ENCODE measurements around the gene XRCC4. TPM values are rescaled to one million over a fixed set of nuclear protein-coding genes. Genes with fewer than 3 reads are reported as not detected.

Gene XRCC4
- polyA plus RNA-seq (2012; ENCODE audit: missing spikeins): 21.2 TPM

DNA sequence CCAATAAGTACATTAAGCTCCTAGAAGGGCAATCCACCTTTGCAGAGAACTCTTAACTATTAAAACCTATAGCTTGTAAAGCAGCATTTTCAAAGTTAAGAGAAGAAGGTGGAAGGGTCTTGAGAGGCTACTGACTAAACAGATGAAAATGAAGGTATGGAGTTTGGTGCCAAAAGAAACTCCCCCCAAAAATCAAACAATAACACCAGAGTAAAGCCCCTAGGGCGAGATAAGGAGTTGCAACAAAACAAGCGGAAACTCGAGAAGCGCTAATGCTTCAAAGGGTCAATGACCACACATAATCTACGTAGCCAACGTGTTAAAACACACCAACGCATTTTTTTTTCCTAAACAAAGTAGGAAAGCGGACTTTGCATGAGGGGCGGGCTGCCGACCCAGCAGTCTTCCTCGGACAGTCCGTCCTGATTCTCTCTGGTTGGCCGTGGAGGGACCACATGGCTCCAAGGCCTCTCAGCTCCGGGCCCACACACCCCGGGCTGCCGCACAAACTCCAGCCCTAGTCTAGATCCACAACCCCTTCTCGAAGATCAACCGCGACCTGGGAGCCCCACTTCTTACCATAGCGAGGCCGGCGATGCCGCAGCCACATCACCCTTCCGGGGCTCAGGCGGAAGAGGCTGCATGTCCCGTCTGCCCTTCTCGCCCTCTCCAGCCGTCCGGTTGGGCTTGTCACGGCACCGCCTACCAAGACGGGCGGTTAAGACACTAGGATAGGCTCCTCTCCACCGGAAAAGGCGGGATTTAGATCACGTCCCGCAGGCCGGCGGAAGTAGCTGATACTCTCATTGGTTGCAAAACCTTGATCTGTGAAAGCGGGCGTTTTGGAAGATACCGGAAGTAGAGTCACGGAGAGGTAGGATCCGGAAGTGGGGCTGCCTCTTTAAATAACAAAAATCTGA lies at the start of gene XRCC4, which contains the start of gene TMEM167A:
XRCC4 (plus strand) TSS at position 806 of the 920 bp plus-strand sequence. CDS start 27,373 bp downstream, outside the sequence.
TMEM167A (minus strand) TSS at position 653 of the 920 bp plus-strand sequence; CDS start at position 582, 71 bp downstream.
- TF ChIP-seq TAF1 (IDR thresholded peaks at IDR 0.05; ENCODE audit: borderline replicate concordance, low read depth, low read length) (peak; percentile 86), POLR2A (IDR thresholded peaks at IDR 0.05; ENCODE audit: low read depth, low read length) (peak; percentile 96), POLR2AphosphoS5 (IDR thresholded peaks at IDR 0.05; ENCODE audit: low read depth, low read length) (peak; percentile 96)
- DNase-seq (ENCODE audit: insufficient read length): peak; percentile 71
- peak; percentile 97 for FAIRE-seq

DNA sequence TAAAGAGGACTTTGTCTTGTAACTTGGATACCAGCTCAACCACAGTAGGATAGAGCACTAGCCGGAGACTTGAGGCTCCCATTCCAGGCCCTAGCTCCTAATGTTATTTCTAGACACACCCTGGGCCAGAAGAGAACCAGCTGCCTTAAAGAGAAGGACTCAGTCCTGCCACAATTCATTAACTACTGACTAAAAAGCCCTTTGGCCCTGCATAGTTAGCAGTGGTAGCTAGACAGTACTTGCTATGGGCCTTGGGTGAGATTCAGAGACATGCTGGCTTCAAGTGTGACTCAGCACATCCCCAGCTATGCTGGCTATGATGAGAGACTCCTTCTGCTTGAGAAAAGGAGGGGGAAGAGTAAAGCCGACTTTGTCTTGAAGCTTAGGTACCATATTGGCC lies 47.4 kb upstream of the XRCC4 start:
- no peak for TF ChIP-seq TAF1 (IDR thresholded peaks at IDR 0.05; ENCODE audit: borderline replicate concordance, low read depth, low read length)
- TF ChIP-seq POLR2AphosphoS5 (IDR thresholded peaks at IDR 0.05; ENCODE audit: low read depth, low read length): no peak
- TF ChIP-seq POLR2A (IDR thresholded peaks at IDR 0.05; ENCODE audit: low read depth, low read length): no peak
- FAIRE-seq (no peak), DNase-seq (ENCODE audit: insufficient read length) (no peak)

DNA sequence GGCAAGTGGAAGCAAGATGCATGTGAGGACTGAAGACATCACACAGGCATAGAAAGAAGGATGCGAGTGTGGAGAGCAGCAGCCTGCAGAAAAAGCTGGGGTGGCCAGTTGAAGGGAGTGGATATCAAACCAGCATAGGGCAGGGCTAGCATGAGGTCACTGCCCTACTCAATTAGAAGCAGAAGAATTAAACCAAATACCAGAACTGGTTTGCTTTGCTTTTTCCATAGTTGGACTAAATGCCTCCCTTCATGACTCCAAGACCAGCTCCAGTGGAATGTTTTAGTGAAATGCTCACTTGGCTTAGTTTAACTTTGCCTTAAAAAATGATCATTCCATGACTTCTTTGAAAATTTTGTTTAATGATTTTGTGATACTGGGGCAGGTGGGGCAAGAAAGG lies 46.0 kb upstream of the XRCC4 start:
- no peak for FAIRE-seq
- TF ChIP-seq TAF1 (IDR thresholded peaks at IDR 0.05; ENCODE audit: borderline replicate concordance, low read depth, low read length): no peak
- TF ChIP-seq POLR2AphosphoS5 (IDR thresholded peaks at IDR 0.05; ENCODE audit: low read depth, low read length): no peak
- TF ChIP-seq POLR2A (IDR thresholded peaks at IDR 0.05; ENCODE audit: low read depth, low read length): no peak
- no peak for DNase-seq (ENCODE audit: insufficient read length)

DNA sequence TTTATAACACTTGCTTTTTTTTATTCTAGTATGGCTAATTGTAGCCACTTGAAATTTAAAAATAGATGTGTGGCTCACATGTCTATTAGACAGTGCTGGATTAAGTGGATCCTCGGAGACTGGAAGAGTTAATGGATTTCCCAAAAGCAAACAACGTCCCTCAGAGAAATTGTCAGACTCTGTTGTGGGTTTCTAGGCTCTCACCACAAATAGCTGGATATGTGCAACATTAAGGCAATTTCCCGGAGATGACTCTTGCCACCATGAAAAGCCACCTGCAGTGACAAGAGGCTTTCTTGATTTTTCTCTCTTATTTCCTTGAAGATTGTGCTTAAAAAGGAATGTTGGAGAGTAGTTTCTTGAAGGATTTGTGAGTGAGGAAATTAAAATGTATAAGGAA lies 43.3 kb upstream of the XRCC4 start:
- FAIRE-seq (no peak), DNase-seq (ENCODE audit: insufficient read length) (no peak)
- TF ChIP-seq POLR2AphosphoS5 (IDR thresholded peaks at IDR 0.05; ENCODE audit: low read depth, low read length): no peak
- TF ChIP-seq POLR2A (IDR thresholded peaks at IDR 0.05; ENCODE audit: low read depth, low read length): no peak
- no peak for TF ChIP-seq TAF1 (IDR thresholded peaks at IDR 0.05; ENCODE audit: borderline replicate concordance, low read depth, low read length)

DNA sequence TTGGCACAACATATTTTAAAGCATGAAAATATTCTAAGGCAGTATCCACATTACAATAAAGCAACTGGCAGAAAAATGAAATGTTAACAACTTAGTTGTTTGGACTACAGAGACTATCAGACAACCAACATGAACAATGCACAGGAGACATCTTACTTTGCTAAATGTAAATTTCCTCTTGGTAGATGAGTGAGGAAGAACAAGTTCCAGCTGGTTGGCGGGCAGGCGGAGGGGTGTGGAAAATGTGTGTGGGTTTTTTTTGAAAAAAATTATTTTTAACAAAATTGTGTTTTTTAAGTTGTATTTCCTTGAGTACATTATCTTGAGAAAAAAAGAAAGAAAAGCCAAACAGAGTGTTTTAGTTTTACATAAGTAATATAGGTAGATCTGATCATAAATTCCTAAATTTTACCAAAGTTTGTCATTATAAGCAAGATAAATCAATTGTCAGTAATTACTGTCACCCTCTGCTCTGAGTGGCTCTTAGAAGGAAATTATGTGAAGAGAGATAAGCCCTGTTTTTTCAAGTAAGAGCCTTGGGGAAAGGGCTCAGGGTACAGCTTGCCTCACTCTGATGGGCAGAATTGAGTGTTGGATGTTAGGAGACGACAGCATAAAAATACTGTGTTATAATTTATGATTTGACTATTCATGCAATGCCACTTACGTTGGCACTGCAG lies 42.7 kb upstream of the XRCC4 start:
- TF ChIP-seq TAF1 (IDR thresholded peaks at IDR 0.05; ENCODE audit: borderline replicate concordance, low read depth, low read length) (no peak), POLR2A (IDR thresholded peaks at IDR 0.05; ENCODE audit: low read depth, low read length) (no peak)
- FAIRE-seq: no peak
- no peak for DNase-seq (ENCODE audit: insufficient read length)

DNA sequence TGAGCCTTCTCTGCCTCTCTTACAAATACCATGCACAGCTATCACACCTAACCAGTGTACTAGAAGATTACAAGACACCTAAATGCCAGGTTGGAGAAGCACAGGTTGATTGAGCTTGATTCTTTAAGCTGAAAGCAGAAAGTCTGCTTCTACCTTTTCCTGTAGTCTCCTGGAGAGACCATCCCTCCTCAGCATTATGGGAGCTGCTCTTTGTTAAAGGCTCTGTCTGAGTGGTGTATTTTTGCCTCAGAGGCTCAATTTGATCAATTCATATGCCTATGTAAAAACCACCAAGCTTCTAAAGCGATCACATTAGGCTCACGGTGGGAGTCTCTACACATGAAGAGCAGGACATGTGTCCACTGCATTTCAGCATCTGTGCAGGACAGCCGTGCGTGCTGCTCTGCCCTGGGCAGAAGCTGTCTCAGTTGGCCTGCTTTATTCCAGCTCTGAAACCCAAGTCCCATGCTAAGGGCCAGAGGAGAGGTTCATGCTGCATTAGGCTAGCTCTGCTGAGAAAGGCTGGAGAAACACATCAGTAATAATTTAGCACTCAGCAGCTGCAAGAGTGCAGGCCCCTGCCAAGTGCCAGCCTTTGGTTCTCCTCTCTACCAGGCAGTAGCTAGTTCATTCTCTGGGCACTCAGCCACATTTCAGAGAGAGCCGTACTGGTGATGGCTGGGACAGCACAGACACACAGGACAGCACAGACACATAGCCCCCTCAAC lies 41.8 kb upstream of the XRCC4 start:
- FAIRE-seq (no peak), DNase-seq (ENCODE audit: insufficient read length) (no peak)
- TF ChIP-seq TAF1 (IDR thresholded peaks at IDR 0.05; ENCODE audit: borderline replicate concordance, low read depth, low read length) (no peak), POLR2AphosphoS5 (IDR thresholded peaks at IDR 0.05; ENCODE audit: low read depth, low read length) (no peak), POLR2A (IDR thresholded peaks at IDR 0.05; ENCODE audit: low read depth, low read length) (no peak)

DNA sequence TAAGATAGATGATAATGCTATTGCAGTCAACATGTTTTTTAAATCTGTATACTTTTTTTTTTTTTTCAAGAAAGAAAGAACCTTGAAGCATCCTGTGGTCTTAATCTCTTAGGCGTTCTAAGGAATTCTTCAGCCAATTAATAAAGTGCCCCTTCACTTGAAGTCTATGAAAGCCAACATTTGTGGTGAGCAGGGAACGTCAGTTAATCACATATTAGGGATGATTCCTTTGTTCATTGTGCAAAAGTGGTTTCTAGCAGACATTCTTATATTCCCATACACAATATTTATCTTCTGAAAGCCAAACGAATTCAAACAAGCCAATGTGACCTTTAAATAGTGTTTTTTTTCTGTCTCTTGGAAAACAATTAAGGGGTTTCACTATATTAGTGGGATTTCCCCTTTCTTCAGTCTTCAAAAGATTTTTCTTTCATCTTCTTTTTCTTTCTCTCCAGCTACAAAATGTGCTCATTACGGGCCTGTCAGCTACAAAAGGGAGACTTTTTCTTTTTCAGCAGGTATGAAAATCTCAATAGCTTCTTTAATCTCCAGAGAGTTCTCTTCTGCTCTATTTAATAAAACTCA lies 40.3 kb upstream of the XRCC4 start:
- FAIRE-seq: no peak
- no peak for DNase-seq (ENCODE audit: insufficient read length)
- TF ChIP-seq TAF1 (IDR thresholded peaks at IDR 0.05; ENCODE audit: borderline replicate concordance, low read depth, low read length) (no peak), POLR2A (IDR thresholded peaks at IDR 0.05; ENCODE audit: low read depth, low read length) (no peak), POLR2AphosphoS5 (IDR thresholded peaks at IDR 0.05; ENCODE audit: low read depth, low read length) (no peak)

DNA sequence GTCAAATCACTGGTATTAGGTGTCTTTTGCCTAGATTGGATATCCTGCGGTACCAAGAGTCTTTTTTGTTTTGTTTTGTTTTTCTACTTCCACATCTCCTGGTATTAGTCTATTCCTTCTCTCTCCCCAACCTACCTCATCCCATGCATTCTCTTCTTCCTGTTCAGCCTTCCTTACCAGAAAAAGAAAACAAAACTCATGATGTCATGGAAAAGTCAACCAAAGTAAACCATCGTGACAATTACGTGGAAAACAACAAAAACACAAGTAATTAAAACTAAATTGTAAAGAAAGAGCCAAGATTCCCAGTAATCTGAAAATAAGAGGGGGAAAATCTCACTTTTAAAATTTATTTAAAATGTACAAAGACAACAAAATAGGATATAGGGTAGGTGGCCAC lies 38.4 kb upstream of the XRCC4 start:
- TF ChIP-seq TAF1 (IDR thresholded peaks at IDR 0.05; ENCODE audit: borderline replicate concordance, low read depth, low read length) (no peak), POLR2AphosphoS5 (IDR thresholded peaks at IDR 0.05; ENCODE audit: low read depth, low read length) (no peak), POLR2A (IDR thresholded peaks at IDR 0.05; ENCODE audit: low read depth, low read length) (no peak)
- no peak for DNase-seq (ENCODE audit: insufficient read length)
- FAIRE-seq: no peak

DNA sequence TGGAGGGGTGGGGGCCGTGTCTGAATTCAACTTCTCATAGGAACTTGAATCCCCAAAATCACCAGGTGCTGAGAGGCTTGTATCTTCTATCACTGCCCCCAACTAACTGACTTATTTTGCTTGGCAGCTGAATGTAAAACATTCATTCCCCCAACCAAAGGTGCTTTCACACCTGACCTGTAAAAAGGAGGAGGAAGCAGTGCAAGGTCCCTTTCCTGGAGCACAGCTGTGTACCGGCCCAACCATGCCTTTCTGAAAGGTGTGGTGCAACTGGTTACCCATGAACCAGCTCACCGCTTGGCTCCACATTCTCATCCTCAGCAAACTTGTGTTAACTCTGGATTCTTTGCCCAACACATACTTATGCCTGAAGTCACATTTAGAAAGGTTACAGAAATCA lies 34.8 kb upstream of the XRCC4 start:
- TF ChIP-seq TAF1 (IDR thresholded peaks at IDR 0.05; ENCODE audit: borderline replicate concordance, low read depth, low read length): no peak
- TF ChIP-seq POLR2A (IDR thresholded peaks at IDR 0.05; ENCODE audit: low read depth, low read length): no peak
- no peak for TF ChIP-seq POLR2AphosphoS5 (IDR thresholded peaks at IDR 0.05; ENCODE audit: low read depth, low read length)
- DNase-seq (ENCODE audit: insufficient read length) (no peak), FAIRE-seq (no peak)

DNA sequence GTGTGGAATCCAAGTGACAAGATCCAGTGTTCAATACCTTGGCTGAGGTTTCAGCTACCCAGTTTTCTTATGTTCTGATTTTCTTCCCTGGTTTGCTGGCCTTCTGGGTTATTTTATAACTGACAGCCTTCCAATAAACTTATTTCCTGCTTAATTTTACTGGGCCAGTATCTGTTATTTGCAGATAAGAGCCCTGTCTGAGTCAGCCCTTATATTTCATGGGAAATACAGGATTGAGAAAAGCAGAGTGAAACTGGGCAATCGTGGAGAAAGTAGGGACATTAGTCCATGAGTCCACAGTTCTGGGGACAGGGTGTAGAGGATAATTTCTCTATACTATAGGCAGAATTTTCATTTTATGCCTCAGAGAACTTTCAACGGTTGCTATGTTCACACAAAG lies 32.4 kb upstream of the XRCC4 start:
- no peak for TF ChIP-seq POLR2A (IDR thresholded peaks at IDR 0.05; ENCODE audit: low read depth, low read length)
- no peak for TF ChIP-seq POLR2AphosphoS5 (IDR thresholded peaks at IDR 0.05; ENCODE audit: low read depth, low read length)
- FAIRE-seq (no peak), DNase-seq (ENCODE audit: insufficient read length) (no peak)

DNA sequence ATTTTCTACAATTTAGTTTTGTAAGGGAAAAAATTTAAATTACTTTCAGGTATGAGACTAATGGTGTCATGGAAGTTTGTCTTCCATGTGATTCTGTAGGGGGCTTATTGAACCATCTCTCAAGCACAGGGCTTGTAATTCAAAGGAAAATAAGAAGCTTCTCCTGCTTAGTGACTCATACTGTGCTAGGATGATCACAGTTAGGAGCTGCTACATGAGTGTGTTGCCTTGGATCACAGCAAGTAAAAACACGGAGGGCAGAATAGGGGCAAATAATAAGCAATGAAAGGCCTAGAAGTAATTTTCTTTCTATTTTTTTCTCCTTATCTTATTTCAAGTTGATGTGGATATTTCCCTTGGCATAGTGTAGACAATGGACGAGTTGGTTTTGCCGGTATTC lies 29.1 kb upstream of the XRCC4 start:
- no peak for DNase-seq (ENCODE audit: insufficient read length)
- no peak for FAIRE-seq
- TF ChIP-seq TAF1 (IDR thresholded peaks at IDR 0.05; ENCODE audit: borderline replicate concordance, low read depth, low read length) (no peak), POLR2AphosphoS5 (IDR thresholded peaks at IDR 0.05; ENCODE audit: low read depth, low read length) (no peak), POLR2A (IDR thresholded peaks at IDR 0.05; ENCODE audit: low read depth, low read length) (no peak)
